ENCODE data around the gene PPTC7. TPM values are rescaled to one million over a fixed set of nuclear protein-coding genes. Genes with fewer than 3 reads are reported as not detected.

The PPTC7 gene
- total and polyA plus RNA-seq, 4 donors = 5.6 to 15.7 (median 8.3) TPM

DNA sequence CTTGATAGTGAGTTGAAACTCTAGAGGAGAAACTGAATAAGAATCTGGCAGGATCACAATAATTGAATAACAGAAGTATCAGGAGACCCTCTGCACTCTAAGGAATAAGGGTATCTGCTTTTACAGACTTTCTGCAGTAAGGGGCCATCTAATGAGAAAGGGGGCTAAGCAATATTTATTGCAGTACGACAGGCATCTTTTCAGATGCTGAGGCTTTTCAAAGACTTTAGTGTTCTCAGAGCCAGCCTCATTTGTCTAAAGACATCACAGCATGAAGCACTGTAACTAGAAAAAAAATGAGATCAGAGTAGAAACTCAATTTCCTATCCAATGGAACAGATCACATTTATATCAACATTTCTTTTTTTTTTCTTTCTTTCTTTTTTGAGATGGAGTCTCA is 22.2 kb downstream of the PPTC7 start:
- Histone ChIP-seq H3K4me3 (ENCODE audit: low read depth in 1 of 3, low read length in 3 of 3) (no peak overlapping the region), H3K27ac (ENCODE audit: low read depth in 1 of 2, low read length in 2 of 2) (no peak overlapping the region), H3K9me3 (ENCODE audit: control insufficient read depth in 4 of 4, low read length in 3 of 4) (no peaks in the 10 kb centered on the region), H3K9ac (ENCODE audit: low read depth in 1 of 2, low read length in 2 of 2) (no peak overlapping the region), H3K4me1 (ENCODE audit: control insufficient read depth in 4 of 4, insufficient read depth in 4 of 4, low read length in 3 of 4) (peaks cover 1 to 37% (median 31%) of the 10 kb centered on the region in 4 donors), H3K36me3 (ENCODE audit: control insufficient read depth in 4 of 4, insufficient read depth in 3 of 4, low read depth in 1 of 4, low read length in 3 of 4) (no peaks in the 10 kb centered on the region), H3K27me3 (ENCODE audit: control insufficient read depth in 4 of 4, insufficient read depth in 4 of 4, low read length in 3 of 4) (no peaks in the 10 kb centered on the region)
- TF ChIP-seq, protein P1, sequence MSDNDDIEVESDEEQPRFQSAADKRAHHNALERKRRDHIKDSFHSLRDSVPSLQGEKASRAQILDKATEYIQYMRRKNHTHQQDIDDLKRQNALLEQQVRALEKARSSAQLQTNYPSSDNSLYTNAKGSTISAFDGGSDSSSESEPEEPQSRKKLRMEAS (IDR thresholded peaks at IDR 0.05) = no peak
- TF ChIP-seq FOXA2 (IDR thresholded peaks at IDR 0.05) = no peak
- no peak for TF ChIP-seq JUND (IDR thresholded peaks at IDR 0.05)
- TF ChIP-seq, protein P2, sequence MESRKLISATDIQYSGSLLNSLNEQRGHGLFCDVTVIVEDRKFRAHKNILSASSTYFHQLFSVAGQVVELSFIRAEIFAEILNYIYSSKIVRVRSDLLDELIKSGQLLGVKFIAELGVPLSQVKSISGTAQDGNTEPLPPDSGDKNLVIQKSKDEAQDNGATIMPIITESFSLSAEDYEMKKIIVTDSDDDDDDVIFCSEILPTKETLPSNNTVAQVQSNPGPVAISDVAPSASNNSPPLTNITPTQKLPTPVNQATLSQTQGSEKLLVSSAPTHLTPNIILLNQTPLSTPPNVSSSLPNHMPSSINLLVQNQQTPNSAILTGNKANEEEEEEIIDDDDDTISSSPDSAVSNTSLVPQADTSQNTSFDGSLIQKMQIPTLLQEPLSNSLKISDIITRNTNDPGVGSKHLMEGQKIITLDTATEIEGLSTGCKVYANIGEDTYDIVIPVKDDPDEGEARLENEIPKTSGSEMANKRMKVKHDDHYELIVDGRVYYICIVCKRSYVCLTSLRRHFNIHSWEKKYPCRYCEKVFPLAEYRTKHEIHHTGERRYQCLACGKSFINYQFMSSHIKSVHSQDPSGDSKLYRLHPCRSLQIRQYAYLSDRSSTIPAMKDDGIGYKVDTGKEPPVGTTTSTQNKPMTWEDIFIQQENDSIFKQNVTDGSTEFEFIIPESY (IDR thresholded peaks at IDR 0.05) = no peak
- TF ChIP-seq, protein P3, sequence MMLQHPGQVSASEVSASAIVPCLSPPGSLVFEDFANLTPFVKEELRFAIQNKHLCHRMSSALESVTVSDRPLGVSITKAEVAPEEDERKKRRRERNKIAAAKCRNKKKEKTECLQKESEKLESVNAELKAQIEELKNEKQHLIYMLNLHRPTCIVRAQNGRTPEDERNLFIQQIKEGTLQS (IDR thresholded peaks at IDR 0.05) = no peak
- TF ChIP-seq TAF1 (conservative IDR thresholded peaks at IDR 0.05) = no peak
- TF ChIP-seq EGR1 (IDR thresholded peaks at IDR 0.05; ENCODE audit: low read depth in 2 of 2) = no peak
- TF ChIP-seq SP1 (IDR thresholded peaks at IDR 0.05) = no peak
- no peak for TF ChIP-seq RXRA (IDR thresholded peaks at IDR 0.05)
- no peak for TF ChIP-seq HNF4G (IDR thresholded peaks at IDR 0.05)
- TF ChIP-seq, protein P4, sequence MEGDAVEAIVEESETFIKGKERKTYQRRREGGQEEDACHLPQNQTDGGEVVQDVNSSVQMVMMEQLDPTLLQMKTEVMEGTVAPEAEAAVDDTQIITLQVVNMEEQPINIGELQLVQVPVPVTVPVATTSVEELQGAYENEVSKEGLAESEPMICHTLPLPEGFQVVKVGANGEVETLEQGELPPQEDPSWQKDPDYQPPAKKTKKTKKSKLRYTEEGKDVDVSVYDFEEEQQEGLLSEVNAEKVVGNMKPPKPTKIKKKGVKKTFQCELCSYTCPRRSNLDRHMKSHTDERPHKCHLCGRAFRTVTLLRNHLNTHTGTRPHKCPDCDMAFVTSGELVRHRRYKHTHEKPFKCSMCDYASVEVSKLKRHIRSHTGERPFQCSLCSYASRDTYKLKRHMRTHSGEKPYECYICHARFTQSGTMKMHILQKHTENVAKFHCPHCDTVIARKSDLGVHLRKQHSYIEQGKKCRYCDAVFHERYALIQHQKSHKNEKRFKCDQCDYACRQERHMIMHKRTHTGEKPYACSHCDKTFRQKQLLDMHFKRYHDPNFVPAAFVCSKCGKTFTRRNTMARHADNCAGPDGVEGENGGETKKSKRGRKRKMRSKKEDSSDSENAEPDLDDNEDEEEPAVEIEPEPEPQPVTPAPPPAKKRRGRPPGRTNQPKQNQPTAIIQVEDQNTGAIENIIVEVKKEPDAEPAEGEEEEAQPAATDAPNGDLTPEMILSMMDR (IDR thresholded peaks at IDR 0.05; ENCODE audit: low read depth, low read length, missing input control) = no peak
- DNase-seq (ENCODE audit: low spot score) = no peak
- 94% methylated on average over 1 of the region's 1 CpG for WGBS

DNA sequence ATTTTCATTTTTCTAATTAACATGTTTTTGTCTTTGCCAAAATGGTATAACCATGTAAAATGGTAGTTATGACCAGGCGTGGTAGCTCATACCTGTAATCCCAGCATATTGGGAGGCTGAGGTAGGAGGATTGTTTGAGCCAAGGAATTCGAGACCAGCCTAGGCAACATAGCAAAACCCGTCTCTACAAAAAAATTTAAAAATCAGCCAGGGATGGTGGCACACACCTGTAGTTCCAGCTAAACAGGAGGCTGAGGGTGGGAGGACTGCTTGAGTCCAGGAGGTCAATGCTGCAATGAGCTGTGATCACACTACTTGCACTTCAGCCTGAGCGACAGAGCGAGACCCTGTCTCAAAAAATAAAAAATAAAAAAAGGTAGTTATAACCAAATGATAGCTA is 23.1 kb downstream of the PPTC7 start:
- Histone ChIP-seq H3K27me3 (ENCODE audit: control insufficient read depth in 4 of 4, insufficient read depth in 4 of 4, low read length in 3 of 4) (no peaks in the 10 kb centered on the region), H3K4me3 (ENCODE audit: low read depth in 1 of 3, low read length in 3 of 3) (no peak overlapping the region), H3K9ac (ENCODE audit: low read depth in 1 of 2, low read length in 2 of 2) (no peak overlapping the region), H3K27ac (ENCODE audit: low read depth in 1 of 2, low read length in 2 of 2) (no peak overlapping the region), H3K9me3 (ENCODE audit: control insufficient read depth in 4 of 4, low read length in 3 of 4) (no peaks in the 10 kb centered on the region), H3K4me1 (ENCODE audit: control insufficient read depth in 4 of 4, insufficient read depth in 4 of 4, low read length in 3 of 4) (peaks cover 2 to 35% (median 32%) of the 10 kb centered on the region in 4 donors), H3K36me3 (ENCODE audit: control insufficient read depth in 4 of 4, insufficient read depth in 3 of 4, low read depth in 1 of 4, low read length in 3 of 4) (no peaks in the 10 kb centered on the region)
- DNase-seq (ENCODE audit: low spot score) = no peak
- 97% methylated on average over 5 of the region's 5 CpGs for WGBS
- TF ChIP-seq HNF4A (conservative IDR thresholded peaks at IDR 0.05) = no peak
- TF ChIP-seq EGR1 (IDR thresholded peaks at IDR 0.05; ENCODE audit: low read depth in 2 of 2) = no peak
- TF ChIP-seq, protein P1 (IDR thresholded peaks at IDR 0.05) = no peak
- no peak for TF ChIP-seq HNF4G (IDR thresholded peaks at IDR 0.05)
- TF ChIP-seq, protein P5, sequence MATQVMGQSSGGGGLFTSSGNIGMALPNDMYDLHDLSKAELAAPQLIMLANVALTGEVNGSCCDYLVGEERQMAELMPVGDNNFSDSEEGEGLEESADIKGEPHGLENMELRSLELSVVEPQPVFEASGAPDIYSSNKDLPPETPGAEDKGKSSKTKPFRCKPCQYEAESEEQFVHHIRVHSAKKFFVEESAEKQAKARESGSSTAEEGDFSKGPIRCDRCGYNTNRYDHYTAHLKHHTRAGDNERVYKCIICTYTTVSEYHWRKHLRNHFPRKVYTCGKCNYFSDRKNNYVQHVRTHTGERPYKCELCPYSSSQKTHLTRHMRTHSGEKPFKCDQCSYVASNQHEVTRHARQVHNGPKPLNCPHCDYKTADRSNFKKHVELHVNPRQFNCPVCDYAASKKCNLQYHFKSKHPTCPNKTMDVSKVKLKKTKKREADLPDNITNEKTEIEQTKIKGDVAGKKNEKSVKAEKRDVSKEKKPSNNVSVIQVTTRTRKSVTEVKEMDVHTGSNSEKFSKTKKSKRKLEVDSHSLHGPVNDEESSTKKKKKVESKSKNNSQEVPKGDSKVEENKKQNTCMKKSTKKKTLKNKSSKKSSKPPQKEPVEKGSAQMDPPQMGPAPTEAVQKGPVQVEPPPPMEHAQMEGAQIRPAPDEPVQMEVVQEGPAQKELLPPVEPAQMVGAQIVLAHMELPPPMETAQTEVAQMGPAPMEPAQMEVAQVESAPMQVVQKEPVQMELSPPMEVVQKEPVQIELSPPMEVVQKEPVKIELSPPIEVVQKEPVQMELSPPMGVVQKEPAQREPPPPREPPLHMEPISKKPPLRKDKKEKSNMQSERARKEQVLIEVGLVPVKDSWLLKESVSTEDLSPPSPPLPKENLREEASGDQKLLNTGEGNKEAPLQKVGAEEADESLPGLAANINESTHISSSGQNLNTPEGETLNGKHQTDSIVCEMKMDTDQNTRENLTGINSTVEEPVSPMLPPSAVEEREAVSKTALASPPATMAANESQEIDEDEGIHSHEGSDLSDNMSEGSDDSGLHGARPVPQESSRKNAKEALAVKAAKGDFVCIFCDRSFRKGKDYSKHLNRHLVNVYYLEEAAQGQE (IDR thresholded peaks at IDR 0.05) = no peak
- TF ChIP-seq, protein P2 (IDR thresholded peaks at IDR 0.05) = no peak
- TF ChIP-seq TAF1 (conservative IDR thresholded peaks at IDR 0.05) = no peak
- TF ChIP-seq FOXA1 (IDR thresholded peaks at IDR 0.05) = no peak
- TF ChIP-seq, protein P4 (IDR thresholded peaks at IDR 0.05; ENCODE audit: low read depth, low read length, missing input control) = no peak
- TF ChIP-seq, protein P3 (IDR thresholded peaks at IDR 0.05) = no peak
- no peak for TF ChIP-seq FOXA2 (IDR thresholded peaks at IDR 0.05)
- no peak for TF ChIP-seq JUND (IDR thresholded peaks at IDR 0.05)
- no peak for TF ChIP-seq RXRA (IDR thresholded peaks at IDR 0.05)
- TF ChIP-seq YY1 (IDR thresholded peaks at IDR 0.05) = no peak
- TF ChIP-seq GABPA (IDR thresholded peaks at IDR 0.05 in 1 of 2, conservative IDR thresholded peaks at IDR 0.05 in 1 of 2) = no peak
- TF ChIP-seq SP1 (IDR thresholded peaks at IDR 0.05) = no peak
- no peak for TF ChIP-seq RAD21 (IDR thresholded peaks at IDR 0.05)
- TF ChIP-seq NR2F2 (IDR thresholded peaks at IDR 0.05) = no peak

Measured in liver (tissue), 9 donors.